H54 (cell line): ENCODE data around the gene FAM163B.

ENCODE experiments used
- DNase-seq: peaks from one replicate; pipeline ENCODE4 v3.0.0; 2011; ENCODE audit warnings: low spot score, mixed read lengths; ENCODE audit not compliant: insufficient read length
- FAIRE-seq: peaks from 3 replicates; lab custom pipeline; 2011; peaks lifted over from hg19 to GRCh38; lab: Jason Lieb, UNC
- POLR2A ChIP-seq: IDR thresholded peaks from 2 replicates; pipeline ENCODE4 v1.6.1; 2011; ENCODE audit warnings: low read depth, mild to moderate bottlenecking, low read length

The FAM163B gene

GRCh38 chr9:133592731-133593409, 16.3 kb downstream of the FAM163B start:
- TF ChIP-seq POLR2A, result no peak
- FAIRE-seq (no peak), DNase-seq (no peak)

DNA sequence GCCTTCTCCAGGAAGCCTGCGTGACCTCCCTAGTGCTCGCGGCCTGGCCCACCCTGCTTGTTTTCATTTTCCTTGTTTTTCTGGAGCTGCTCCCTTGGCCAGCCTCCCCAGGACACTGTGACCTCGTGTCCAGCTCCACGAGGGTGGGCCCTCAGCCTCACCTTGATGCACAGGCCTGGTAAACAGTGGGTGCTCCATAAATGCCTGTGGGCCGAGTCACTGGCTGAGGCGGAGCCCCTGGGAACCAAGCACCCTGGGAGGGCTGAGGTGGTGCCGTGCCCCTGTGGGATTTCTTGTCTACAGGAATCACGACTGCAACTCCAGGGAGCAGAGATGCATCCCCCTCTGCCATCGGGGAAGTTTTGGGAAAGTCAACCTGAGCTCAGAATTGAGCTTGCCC, 17.2 kb downstream of the FAM163B start:
- FAIRE-seq, result no peak
- peak; percentile 47 for DNase-seq
- TF ChIP-seq POLR2A, result no peak

DNA sequence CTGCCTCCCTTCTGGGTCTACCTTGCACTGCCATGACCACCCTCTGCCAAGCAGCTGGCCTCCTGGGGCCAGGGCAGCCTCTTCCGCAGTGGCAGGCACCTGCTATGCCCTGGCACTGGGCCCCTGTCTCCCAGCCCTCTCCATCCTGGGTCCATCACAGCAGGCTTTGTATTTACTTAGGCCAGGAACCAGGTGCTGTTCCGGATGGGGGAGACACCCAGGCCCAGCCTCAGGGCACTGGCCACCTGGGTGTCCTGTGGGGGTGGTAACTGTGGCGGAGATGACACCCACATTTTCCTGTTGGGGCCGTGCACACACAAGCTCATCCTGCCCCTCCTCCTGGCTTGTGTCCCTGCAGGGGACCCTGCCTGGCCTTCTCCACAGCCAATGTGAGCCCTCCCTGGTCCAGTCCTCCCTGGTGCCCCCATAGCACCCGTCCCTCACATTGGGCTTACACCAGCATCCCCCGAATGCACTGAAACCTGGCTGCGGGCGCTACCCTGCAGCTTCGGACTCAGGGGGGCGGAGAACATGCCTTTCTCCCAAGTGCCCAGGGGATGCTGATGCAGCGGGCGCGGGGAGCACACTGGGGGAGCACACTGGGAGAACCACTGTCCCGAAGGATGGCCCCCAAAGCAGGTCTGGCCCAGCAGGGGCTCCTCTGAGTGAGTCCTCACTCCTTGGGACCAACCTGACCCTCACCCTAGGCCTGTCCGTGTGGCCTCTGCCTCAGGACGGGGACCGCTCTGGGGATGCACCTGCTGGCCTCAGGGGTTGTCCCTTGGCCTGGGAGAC, 17.9 kb downstream of the FAM163B start:
- DNase-seq (no peak), FAIRE-seq (no peak)
- no peak for TF ChIP-seq POLR2A

DNA sequence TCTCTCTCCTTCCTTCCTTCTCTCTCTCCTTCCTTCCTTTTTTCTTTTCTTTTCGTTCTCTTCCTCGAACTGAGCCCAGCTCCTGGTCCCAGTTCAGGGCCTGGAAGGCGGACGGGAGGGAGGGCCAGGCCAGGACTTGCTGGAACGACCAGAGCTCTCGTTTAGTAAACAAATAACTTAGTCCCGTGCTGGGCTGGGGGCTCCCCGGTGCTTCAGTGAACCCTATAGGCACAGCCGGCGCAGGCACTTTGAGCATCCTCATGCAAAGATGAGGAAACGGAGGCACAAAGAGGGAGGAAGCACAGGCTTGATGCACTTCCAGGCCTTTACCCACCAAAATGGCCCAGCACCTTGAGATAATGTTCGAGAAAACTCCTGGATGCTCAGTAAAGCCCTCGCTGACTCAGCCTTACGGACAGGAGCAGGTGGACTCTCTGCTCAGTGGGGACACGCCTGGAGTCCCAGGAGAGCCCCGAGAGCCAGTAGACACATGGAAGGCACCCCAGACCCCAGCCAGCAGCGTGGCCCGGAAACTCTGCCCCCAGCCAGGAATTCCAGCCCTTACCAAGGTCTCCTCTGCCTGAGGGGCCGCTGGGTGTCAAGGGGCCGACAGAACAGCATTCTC, 18.8 kb downstream of the FAM163B start:
- no peak for TF ChIP-seq POLR2A
- DNase-seq (no peak), FAIRE-seq (no peak)

- no peak for TF ChIP-seq POLR2A
- no peak for FAIRE-seq
- DNase-seq, result peak; percentile 52
Measured at GRCh38 chr9:133589454-133590227, 19.5 kb downstream of the FAM163B start.

- no peak for FAIRE-seq
- no peak for DNase-seq
- no peak for TF ChIP-seq POLR2A
Measured at GRCh38 chr9:133587466-133587865, 21.7 kb downstream of the FAM163B start.

GRCh38 chr9:133587051-133587450, 22.1 kb downstream of the FAM163B start:
- TF ChIP-seq POLR2A, result no peak
- DNase-seq (no peak), FAIRE-seq (no peak)

DNA sequence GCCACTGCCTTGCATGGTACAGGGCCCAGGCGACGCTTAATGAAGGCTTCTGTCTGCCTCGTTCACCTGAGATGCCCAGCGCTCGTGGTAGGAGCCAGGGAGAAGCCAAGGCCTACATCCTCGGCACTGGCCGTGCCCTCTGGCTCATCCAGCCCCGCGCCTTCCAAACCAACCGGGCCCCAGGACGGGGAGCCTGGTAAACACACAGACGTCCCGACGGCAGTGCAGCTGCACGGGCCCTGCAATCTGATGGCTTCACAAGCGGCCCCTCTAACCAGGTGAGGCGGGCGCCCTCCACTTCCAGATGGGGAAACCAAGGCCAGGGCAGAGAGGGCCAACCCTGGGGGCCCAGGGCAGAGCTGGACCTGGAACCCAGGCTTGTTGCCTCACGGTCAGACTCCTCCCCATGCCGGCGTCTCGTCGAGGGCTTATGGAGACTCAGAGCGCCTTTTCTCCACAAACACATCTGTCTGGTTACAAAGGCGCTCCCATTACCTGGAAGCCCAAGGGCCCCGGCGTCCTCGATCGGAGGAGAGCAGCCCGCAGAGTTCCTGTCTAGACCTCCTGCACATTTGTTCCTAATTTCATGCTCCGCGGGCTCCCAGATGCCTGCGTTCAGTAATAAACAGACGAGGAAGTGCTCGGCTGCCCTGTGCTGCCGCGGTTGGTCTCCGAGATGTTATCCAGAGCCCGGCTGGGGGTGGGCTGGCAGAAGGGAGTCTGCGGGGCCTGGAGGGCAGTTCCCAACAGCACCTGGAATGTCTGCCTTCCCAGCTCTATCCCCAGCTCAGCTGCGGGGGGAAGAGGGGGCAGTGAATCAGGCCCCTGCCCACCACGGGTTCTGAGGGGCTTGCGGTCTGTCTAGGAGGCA, 23.5 kb downstream of the FAM163B start:
- no peak for TF ChIP-seq POLR2A
- no peak for DNase-seq
- FAIRE-seq, result no peak

- no peak for TF ChIP-seq POLR2A
- FAIRE-seq, result no peak
- DNase-seq, result no peak
Measured at GRCh38 chr9:133584559-133585476, 24.4 kb downstream of the FAM163B start.

GRCh38 chr9:133584167-133584558, 25.0 kb downstream of the FAM163B start:
- no peak for TF ChIP-seq POLR2A
- FAIRE-seq (no peak), DNase-seq (no peak)

DNA sequence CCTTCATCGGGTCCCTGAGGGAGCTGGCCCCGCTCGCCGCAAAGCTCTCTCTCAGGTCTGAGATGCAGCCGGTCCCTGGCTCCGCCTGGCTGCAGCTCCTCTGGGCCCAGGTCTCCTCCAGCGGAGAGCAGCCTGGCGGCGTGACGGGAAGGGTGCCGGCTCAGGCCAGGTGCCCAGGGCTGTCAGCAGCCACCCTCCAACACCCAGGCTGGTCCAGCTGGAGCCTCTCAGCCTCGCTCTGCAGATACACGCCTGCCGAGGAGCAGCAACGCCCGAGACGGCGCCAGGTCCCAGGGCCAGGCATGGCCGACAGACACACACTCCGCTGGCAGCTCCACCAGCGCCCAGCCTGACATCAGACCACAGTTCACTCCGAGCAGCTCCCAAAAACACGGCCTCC, 25.6 kb downstream of the FAM163B start:
- no peak for TF ChIP-seq POLR2A
- no peak for DNase-seq
- no peak for FAIRE-seq

DNA sequence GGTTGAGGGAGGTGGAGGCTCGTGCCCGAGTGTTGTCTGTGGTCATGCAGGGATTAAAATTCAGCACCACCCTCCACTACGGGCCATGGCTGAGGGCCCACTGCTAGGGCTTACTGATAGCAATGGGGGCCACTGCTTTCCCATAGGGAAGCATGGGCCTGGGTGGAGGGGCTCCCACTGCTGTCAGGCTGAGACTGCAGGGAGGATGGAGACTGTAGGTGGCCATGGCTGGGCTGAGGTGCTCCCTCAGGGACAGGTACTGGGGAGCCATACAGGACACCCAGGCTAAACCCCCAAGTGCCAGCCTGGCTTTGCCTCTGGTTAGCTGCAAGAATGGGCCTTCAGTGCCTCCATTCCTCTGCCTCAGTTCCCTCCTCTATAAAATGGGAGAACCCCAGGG, 26.1 kb downstream of the FAM163B start:
- no peak for DNase-seq
- no peak for TF ChIP-seq POLR2A
- FAIRE-seq, result no peak
